Fibroblast of gingiva (primary cell): ENCODE data around the gene ATP11A.

ENCODE experiments used
- DNase-seq: peaks from one replicate; pipeline ENCODE4 v3.0.0-alpha.2; 2011; ENCODE audit warnings: low read depth

ATP11A gene

GRCh38 chr13:112894673-112895481, 205.0 kb downstream of the ATP11A start:
- no peak for DNase-seq

DNA sequence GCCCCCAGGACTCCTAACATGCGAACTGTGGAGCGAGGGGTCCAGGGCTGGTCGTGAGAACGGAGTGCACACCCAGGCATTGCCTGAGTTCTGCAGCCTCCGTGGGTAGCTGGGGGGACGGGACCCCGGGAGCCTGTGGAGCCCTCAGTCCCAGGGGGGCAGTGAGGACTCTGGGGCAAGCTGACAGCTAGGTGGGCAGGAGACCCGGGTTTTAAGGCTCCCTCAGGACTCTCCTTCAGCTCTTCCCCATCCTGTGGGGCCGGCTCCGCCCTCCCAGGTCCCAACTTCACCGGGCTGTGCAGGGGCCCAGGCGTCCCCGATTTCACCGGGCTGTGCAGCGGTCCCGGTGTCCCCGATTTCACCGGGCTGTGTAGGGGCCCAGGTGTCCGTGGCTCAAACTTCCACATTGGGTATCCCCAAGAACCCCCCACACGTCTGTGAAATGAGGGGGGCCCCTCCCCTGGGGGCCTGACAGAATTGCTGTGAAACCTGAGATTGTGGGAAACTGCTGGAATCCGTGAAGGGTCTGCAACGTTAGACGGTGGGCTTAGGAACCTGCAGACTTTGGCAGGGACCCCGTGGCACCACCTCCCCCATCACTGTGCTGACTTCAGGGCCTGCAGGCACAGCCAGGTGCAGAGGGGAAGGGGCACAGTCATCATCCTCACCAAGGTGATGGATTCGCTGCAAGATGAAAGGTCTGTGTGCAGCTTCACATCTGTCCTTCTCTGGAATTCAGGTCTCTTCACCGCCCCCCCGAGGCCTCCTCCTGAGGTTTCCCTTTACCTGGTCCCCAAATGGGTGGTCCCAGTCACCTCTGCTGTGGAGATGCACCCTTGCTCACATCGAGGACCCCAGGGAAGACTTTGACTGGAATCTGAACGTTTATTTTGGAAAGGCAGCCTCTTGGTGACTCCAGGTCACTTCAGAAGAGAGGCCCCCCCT, 206.0 kb downstream of the ATP11A start:
- no peak for DNase-seq

GRCh38 chr13:112896736-112897602, 207.1 kb downstream of the ATP11A start:
- no peak for DNase-seq

DNA sequence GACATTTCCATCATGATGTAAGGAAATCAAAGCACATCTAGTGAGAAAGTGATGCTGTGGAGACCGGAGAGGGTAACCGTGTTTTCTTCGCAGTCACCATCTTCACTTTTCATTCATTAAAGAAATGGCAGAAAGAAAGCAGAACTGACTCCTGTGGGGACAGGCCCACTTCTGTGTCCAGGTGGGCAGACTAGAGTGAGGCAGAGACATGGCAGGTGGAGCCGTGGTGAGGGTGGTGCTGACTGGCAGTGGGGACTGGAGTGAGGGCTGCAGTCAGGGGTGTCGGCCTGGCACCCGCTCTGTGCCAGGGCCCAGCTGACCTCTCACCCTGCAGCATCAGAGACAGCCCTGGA, 207.7 kb downstream of the ATP11A start:
- DNase-seq: no peak

DNA sequence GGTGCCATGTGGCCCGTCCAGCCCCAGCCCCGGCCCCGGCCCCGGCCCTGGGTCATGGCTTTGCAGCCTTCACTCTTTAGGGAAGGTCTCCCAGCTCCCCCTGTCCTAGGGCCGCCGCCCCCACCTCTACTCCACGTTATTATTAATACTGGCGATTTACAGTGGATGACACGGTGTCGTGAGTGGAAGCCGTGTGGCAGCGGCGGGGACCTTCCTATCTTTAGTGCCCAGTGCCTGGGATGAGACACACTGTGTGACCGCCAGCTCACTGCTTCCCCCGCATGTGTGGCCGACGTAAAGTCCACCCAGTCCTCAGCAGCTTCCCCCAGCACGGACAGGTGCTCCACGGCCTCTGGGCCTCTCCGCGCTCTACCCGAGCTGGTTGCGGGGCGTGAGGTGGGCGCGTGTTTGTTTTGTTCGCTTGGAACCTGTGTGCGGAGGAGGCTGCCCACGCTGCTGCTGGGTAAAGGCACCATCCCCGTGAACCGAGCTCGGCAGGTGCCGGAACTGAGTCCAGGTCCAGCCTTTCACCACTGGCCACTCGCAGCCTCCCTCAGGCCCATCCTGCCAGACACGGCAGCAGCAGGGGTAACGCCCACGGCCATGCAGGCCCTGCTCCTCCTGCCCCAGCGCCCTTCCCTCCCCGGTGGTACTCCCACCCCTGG, 208.2 kb downstream of the ATP11A start:
- DNase-seq: no peak

DNA sequence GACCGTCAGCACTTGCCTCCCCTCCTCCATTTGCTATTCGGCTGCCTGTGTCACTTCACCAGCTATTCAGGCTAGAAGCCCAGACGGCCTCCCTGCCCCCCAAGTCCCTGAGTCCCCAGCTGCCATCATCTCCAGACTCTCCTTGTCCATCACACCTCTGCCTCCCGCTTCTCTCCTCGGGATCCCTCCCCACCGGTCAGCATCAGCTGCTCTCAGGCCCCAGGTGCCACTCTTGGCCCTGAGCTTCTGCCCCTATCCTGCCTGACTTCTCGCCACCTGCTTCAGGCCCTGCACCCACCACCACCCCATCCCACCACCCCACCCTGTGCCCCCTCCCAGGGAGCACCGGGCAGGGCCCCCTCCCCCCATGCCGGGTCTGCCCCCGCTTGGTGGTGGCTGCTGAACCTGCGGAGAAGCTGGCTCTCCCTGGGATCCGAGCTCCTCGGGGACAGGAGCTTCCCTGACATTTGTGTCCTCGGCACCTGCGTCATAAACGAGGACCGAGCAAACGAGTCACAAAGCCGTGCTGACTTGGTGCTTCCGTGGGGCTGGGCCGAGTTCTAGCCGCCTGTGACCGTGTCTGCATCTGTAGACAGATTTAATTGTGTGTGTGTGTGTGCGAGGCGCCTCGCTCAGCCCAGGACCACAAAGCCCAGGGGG, 208.9 kb downstream of the ATP11A start:
- no peak for DNase-seq

DNA sequence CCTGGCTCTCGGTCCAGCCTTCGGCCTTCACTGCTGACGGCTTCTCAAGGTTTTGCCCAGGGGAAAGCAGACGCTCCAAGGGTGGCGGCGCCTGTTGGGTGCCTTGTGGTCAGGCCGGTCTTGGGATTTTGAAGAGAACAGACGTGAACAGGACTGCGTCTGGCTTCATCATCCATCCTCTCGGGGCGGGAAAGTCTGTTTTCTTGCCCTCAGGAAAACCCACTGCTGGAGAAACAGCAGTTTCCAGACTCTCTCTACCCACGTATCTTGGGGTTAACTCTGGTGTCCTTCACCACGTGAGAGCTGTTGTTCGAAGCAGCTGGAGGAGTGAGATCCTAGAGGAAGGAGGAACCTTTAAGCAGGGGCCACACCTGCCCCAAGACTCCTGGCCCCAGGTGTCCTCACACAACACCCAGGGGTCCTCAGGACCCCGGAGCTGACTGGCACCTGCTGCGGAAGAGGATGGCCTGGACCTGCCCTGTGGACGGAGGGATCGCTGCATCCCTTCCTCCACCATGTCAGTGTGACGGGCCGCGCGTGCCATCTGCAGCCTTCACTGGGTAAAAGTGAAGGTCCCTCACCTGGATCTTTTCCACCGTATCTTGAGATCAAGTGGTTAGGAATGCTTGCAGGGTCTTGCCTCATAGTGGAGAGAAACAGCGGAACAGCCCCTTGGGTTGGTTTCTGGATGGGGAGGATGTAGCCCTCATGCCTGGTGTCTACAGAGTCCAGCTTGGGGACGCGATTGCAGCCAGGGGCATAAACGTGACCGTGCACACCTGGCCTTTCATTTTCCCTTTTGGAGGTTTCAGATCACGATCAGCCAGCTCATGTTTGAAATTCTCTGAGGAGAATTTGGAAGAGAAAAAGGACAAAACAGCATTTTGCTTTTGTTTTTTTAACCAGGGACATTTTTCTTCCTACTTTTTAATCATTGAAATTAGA, 209.7 kb downstream of the ATP11A start:
- DNase-seq: no peak

DNA sequence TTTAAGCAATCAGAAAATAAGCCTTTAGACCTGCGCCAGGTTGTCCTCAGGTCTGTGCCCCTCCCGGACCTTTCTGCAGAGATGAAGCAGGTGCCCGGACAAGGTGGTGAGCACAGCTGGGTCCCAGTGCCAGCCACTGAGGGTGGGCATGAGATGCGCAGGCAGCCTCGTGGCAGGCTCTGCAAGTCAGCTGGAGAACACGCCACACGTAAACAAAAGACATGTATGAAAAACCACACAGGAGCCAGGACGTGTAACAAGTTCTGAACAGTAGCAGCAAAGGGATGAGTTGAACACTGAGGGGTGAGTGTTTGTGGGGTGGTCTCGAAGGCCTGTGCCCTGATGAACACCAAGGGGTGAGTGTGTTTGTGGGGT, 210.4 kb downstream of the ATP11A start:
- no peak for DNase-seq

DNA sequence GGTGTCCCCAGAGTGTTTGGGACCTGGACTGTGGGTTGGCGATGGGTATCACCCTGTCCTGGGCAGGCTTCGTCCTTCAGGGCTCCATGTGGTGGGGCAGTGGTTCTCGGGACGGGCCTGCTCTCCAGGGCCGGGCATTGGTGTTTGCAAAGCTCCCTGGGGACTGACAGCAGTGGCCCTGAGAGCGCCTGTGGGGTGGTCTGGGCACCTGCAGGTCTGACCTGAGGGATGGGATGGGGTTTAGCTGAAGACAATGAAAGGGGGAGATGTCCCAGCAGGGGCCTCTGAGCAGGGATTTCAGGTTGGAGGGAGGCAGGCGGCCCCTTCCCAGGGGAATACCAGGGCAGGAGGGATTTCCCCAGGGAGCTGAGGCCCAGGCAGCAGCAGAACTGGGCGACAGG, 210.9 kb downstream of the ATP11A start:
- DNase-seq: no peak

DNA sequence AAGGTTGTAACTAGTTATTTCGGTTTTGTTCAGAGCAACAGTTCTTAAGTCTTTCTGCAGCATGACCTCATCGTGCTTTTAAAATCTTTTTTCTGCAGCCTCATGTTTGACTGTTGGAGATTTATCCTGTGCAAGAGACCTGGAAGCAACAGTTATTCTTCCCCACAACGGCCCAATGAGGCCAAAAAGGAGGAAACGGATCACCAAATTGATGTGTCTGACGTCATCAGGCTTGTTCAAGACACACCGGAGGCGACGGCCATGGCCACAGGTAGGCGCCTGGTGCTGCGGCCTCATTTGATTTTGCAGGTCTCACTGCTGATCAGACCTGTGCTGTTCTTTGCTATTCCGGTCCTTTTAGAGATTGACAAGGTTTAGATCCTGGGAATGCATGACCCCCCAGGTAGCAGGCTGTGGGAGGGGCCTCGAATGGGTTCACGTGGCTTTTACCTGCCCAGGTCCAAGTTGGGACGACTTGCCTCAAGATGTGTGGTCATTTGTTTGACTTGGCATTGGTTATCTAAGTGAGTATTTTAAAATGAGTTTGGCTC, 212.3 kb downstream of the ATP11A start:
- no peak for DNase-seq

- no peak for DNase-seq
These were observed 212.8 kb downstream of the ATP11A start for GRCh38 chr13:112902669-112903068.

GRCh38 chr13:112903071-112903577, 213.3 kb downstream of the ATP11A start:
- DNase-seq: no peak

GRCh38 chr13:112903606-112904195, 213.9 kb downstream of the ATP11A start:
- DNase-seq: no peak

DNA sequence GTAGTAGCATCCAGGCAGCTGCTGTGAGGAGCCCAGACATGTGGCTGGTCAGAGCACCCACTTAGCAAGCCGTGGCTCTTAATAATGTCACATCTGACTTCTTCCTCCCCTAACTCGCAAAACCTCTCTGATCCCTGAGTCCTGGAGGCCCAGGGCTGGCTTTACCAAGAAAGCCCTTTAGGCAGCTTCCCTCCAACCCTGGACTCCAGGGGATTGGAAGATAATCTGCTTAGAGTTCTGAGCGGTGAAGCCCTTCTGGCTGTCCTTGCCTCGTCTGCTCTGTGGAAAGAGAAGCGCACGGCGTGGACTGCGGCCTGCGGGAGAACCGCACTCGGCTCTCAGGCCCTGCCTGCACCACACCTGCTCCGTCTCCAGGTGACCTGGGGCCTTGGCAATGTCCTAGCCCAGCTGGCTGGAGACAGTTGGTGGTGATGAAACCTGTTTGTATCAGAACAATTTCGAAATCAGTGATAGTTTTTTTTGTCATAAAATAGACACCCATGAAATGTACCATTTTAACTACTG, 214.7 kb downstream of the ATP11A start:
- no peak for DNase-seq

- no peak for DNase-seq
These were observed 215.2 kb downstream of the ATP11A start for GRCh38 chr13:112905086-112905485.

DNA sequence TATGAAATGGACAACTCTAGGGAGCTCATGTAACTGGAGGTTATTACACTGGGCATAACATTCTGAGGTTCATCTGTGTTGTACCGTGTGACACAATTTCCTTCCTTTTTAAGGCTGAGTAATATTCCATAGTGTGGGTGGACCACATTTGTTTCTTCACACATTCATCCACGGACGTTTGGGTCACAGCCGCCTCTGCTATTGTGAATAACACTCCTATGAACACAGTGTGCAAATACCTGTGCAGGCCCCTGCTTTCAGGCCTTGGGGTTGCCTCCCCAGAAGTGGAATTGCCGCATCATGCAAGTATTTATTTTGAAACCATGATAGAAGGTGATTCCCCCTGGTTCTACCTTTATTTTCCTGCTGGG, 215.8 kb downstream of the ATP11A start:
- DNase-seq: no peak

- DNase-seq: no peak
These were observed 216.3 kb downstream of the ATP11A start for GRCh38 chr13:112905990-112906641.

DNA sequence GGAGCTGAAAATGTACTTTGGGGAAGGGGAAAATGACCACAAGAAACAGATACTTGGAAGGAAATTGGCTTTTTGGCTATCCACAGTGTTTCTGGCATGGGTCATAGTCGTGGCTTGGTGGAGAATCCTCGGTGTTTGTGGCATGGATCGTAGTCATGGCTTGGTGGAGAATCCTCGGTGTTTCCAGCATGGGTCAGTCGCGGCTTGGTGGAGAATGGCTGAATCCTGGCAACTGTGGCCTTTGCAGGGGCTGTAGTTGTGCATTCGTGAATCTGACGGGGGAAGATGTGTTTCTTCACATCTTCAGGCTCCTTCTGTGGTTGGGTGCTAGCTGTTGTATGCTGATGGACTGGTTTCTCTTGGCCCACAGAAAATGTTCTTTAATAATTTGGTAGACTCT, 217.4 kb downstream of the ATP11A start:
- no peak for DNase-seq
